Mesenchymal stem cell (in vitro differentiated cells and primary cell): ENCODE measurements around the gene SLC6A5.

Source experiments
- DNase-seq: peaks from one replicate; pipeline ENCODE4 v3.0.0-alpha.2; 2013
- H2AFZ ChIP-seq: one replicate; pipeline ENCODE4 v1.6.1; 2013; ENCODE audit warnings: low read depth, mild to moderate bottlenecking, control low read depth, inconsistent platforms, low read length, moderate library complexity
- H2AK5ac ChIP-seq: 2 replicates; pipeline ENCODE4 v1.6.1; 2013; ENCODE audit warnings: low read length, moderate library complexity, mild to moderate bottlenecking, inconsistent platforms; ENCODE audit not compliant: severe bottlenecking
- H2BK120ac ChIP-seq: one replicate; pipeline ENCODE4 v1.6.1; 2013; ENCODE audit warnings: low read depth, mild to moderate bottlenecking, inconsistent platforms, low read length, moderate library complexity
- H2BK12ac ChIP-seq, 2 experiments: one replicate each; pipeline ENCODE4 v1.6.1; 2013; ENCODE audit warnings: inconsistent platforms in 2 of 2, low read length in 2 of 2, mild to moderate bottlenecking in 2 of 2, moderate library complexity in 2 of 2, control low read depth in 1 of 2
- H2BK15ac ChIP-seq: one replicate; pipeline ENCODE4 v1.6.1; 2013; ENCODE audit warnings: mild to moderate bottlenecking, low read depth, inconsistent platforms; ENCODE audit not compliant: poor library complexity, severe bottlenecking
- H2BK5ac ChIP-seq: 2 replicates; pipeline ENCODE4 v1.6.1; 2013; ENCODE audit warnings: low read depth, mild to moderate bottlenecking, low read length, control low read depth, inconsistent platforms; ENCODE audit not compliant: poor library complexity, severe bottlenecking
- H3K14ac ChIP-seq, 2 experiments: one replicate each; pipeline ENCODE4 v1.6.1; 2013; ENCODE audit warnings: inconsistent platforms in 2 of 2, low read length in 2 of 2, control low read depth in 1 of 2, mild to moderate bottlenecking in 1 of 2, moderate library complexity in 1 of 2
- H3K18ac ChIP-seq, 2 experiments: one replicate each; pipeline ENCODE4 v1.6.1; 2013; ENCODE audit warnings: inconsistent platforms in 2 of 2, low read length in 2 of 2, control low read depth in 1 of 2, low read depth in 1 of 2, mild to moderate bottlenecking in 1 of 2
- H3K23ac ChIP-seq, 2 experiments: one replicate each; pipeline ENCODE4 v1.6.1; 2013; ENCODE audit warnings: inconsistent platforms in 2 of 2, low read length in 2 of 2, mild to moderate bottlenecking in 2 of 2, moderate library complexity in 2 of 2, control low read depth in 1 of 2
- H3K27ac ChIP-seq: 2 replicates; pipeline ENCODE4 v1.5.1; 2013; ENCODE audit warnings: mild to moderate bottlenecking, moderate library complexity, low read length, control low read depth, inconsistent platforms; ENCODE audit not compliant: poor library complexity, severe bottlenecking
- H3K27me3 ChIP-seq, 2 experiments: 2 replicates each; pipeline versions ENCODE4 v1.6.1 to v1.7.0; 2013; ENCODE audit warnings: low read length in 2 of 2, mild to moderate bottlenecking in 2 of 2, moderate library complexity in 2 of 2, control low read depth in 1 of 2, inconsistent platforms in 1 of 2; ENCODE audit not compliant: control insufficient read depth in 1 of 2, insufficient read depth in 1 of 2
- H3K36me3 ChIP-seq, 2 experiments: 2 replicates each; pipeline versions ENCODE4 v1.6.1 to v1.7.0; 2013; ENCODE audit warnings: low read length in 2 of 2, control low read depth in 1 of 2, inconsistent platforms in 1 of 2, low read depth in 1 of 2, mild to moderate bottlenecking in 1 of 2; ENCODE audit not compliant: insufficient read depth in 2 of 2, control insufficient read depth in 1 of 2
- H3K4ac ChIP-seq, 2 experiments: one replicate each; pipeline ENCODE4 v1.6.1; 2013; ENCODE audit warnings: inconsistent platforms in 2 of 2, low read length in 2 of 2, mild to moderate bottlenecking in 2 of 2, moderate library complexity in 2 of 2, control low read depth in 1 of 2, low read depth in 1 of 2
- H3K4me1 ChIP-seq: 2 replicates; pipeline ENCODE4 v1.6.1; 2013; ENCODE audit warnings: low read depth, low read length, control low read depth; ENCODE audit not compliant: control insufficient read depth, insufficient read depth
- H3K4me2 ChIP-seq: 2 replicates; pipeline ENCODE4 v1.6.1; 2013; ENCODE audit warnings: low read length, mild to moderate bottlenecking, inconsistent platforms; ENCODE audit not compliant: poor library complexity, severe bottlenecking
- H3K4me3 ChIP-seq, 2 experiments: 2 replicates each; pipeline versions ENCODE4 v1.5.1 to v1.7.0; 2013; ENCODE audit warnings: low read length in 2 of 2, mild to moderate bottlenecking in 2 of 2, control low read depth in 1 of 2, low read depth in 1 of 2; ENCODE audit not compliant: insufficient read depth in 1 of 2
- H3K79me1 ChIP-seq: replicated peaks from 2 replicates; pipeline ENCODE4 v1.6.1; 2013; ENCODE audit warnings: mild to moderate bottlenecking, control low read depth, low read length, inconsistent platforms; ENCODE audit not compliant: poor library complexity, severe bottlenecking
- H3K9ac ChIP-seq: 2 replicates; pipeline ENCODE4 v1.7.0; 2013; ENCODE audit warnings: mild to moderate bottlenecking, low read length, moderate library complexity
- H3K9me3 ChIP-seq: 2 replicates; pipeline ENCODE4 v1.7.0; 2013; ENCODE audit warnings: mild to moderate bottlenecking, low read length; ENCODE audit not compliant: control insufficient read depth
- H4K8ac ChIP-seq: one replicate; pipeline ENCODE4 v1.6.1; 2013; ENCODE audit warnings: inconsistent platforms, mild to moderate bottlenecking, low read length, moderate library complexity
- H4K91ac ChIP-seq: one replicate; pipeline ENCODE4 v1.6.1; 2013; ENCODE audit warnings: mild to moderate bottlenecking, low read length, inconsistent platforms
- whole genome bisulfite sequencing: methylation state at CpG from one replicate; pipeline ENCODE4 v1.1.7; 2013; ENCODE audit warnings: mixed read lengths; 5-methylcytosine and 5-hydroxymethylcytosine counted together

The SLC6A5 gene

GRCh38 chr11:20592741-20593140, 6.7 kb upstream of the SLC6A5 start:
- Histone ChIP-seq H2BK120ac (no peak overlapping the region), H2BK12ac (no peak overlapping the region), H2BK5ac (no peak overlapping the region), H4K8ac (no peak overlapping the region), H3K27ac (no peak overlapping the region), H3K4me2 (no peak overlapping the region), H3K4me1 (peaks cover 6% of the 10 kb centered on the region), H2AK5ac (no peak overlapping the region), H3K36me3 (no peaks in the 10 kb centered on the region), H3K4me3 (no peak overlapping the region), H3K4ac (no peak overlapping the region), H3K9ac (no peak overlapping the region), H2BK15ac (no peak overlapping the region), H3K23ac (no peak overlapping the region), H3K14ac (no peak overlapping the region), H2AFZ (no peak overlapping the region), H4K91ac (no peak overlapping the region), H3K27me3 (peaks cover 20 to 45% of the 10 kb centered on the region in 2 experiments), H3K18ac (no peak overlapping the region), H3K9me3 (no peaks in the 10 kb centered on the region), H3K79me1 (no peaks in the 10 kb centered on the region)
- DNase-seq, result no peak
- WGBS, result 44% methylated on average over 1 of the region's 2 CpGs

- no peak overlapping the region for H2BK15ac ChIP-seq
- H4K8ac ChIP-seq, result no peak overlapping the region
- no peak overlapping the region for H3K9ac ChIP-seq
- H2AFZ ChIP-seq, result no peak overlapping the region
- peaks cover 35 to 62% of the 10 kb centered on the region in 2 experiments for H3K27me3 ChIP-seq
- no peak overlapping the region for H4K91ac ChIP-seq
- H2BK120ac ChIP-seq, result no peak overlapping the region
- H3K27ac ChIP-seq, result no peak overlapping the region
- no peak overlapping the region for H3K4me2 ChIP-seq
- H3K36me3 ChIP-seq, result no peaks in the 10 kb centered on the region
- H2AK5ac ChIP-seq, result no peak overlapping the region
- H3K4me1 ChIP-seq, result peaks cover 6% of the 10 kb centered on the region
- H3K4ac ChIP-seq, result no peak overlapping the region
- no peak overlapping the region for H3K18ac ChIP-seq
- no peak for DNase-seq
- H3K4me3 ChIP-seq, result no peak overlapping the region
- no peak overlapping the region for H3K14ac ChIP-seq
- H3K79me1 ChIP-seq, result no peaks in the 10 kb centered on the region
- H3K9me3 ChIP-seq, result no peaks in the 10 kb centered on the region
- no peak overlapping the region for H2BK5ac ChIP-seq
- WGBS, result 89% methylated on average over 3 of the region's 8 CpGs
- no peak overlapping the region for H3K23ac ChIP-seq
- no peak overlapping the region for H2BK12ac ChIP-seq
Observed at GRCh38 chr11:20594274-20595061, 4.9 kb upstream of the SLC6A5 start.

GRCh38 chr11:20595101-20595500, 4.3 kb upstream of the SLC6A5 start:
- no peaks in the 10 kb centered on the region for H3K36me3 ChIP-seq
- H3K18ac ChIP-seq, result no peak overlapping the region
- H3K79me1 ChIP-seq, result no peaks in the 10 kb centered on the region
- H4K91ac ChIP-seq, result no peak overlapping the region
- no peak overlapping the region for H2AFZ ChIP-seq
- DNase-seq, result no peak
- no peak overlapping the region for H2BK120ac ChIP-seq
- H3K9ac ChIP-seq, result no peak overlapping the region
- H3K4me1 ChIP-seq, result peaks cover 6% of the 10 kb centered on the region
- no peak overlapping the region for H3K4me2 ChIP-seq
- H3K23ac ChIP-seq, result no peak overlapping the region
- WGBS, result 85% methylated on average over 2 of the region's 5 CpGs
- no peak overlapping the region for H2AK5ac ChIP-seq
- no peak overlapping the region for H3K14ac ChIP-seq
- H3K4ac ChIP-seq, result no peak overlapping the region
- H3K27ac ChIP-seq, result no peak overlapping the region
- H2BK5ac ChIP-seq, result no peak overlapping the region
- H2BK15ac ChIP-seq, result no peak overlapping the region
- no peaks in the 10 kb centered on the region for H3K9me3 ChIP-seq
- H2BK12ac ChIP-seq, result no peak overlapping the region
- H3K27me3 ChIP-seq, result peaks cover 40 to 68% of the 10 kb centered on the region in 2 experiments
- H3K4me3 ChIP-seq, result no peak overlapping the region
- no peak overlapping the region for H4K8ac ChIP-seq

- H2BK12ac ChIP-seq, result no peak overlapping the region
- 64% methylated on average over 55 of the region's 57 CpGs for WGBS
Observed at GRCh38 chr11:20596205-20597153, 2.9 kb upstream of the SLC6A5 start.

More at GRCh38 chr11:20596205-20597153, 2.9 kb upstream of the SLC6A5 start:
- no peak overlapping the region for H2BK15ac ChIP-seq
- H2BK5ac ChIP-seq, result no peak overlapping the region
- H4K91ac ChIP-seq, result no peak overlapping the region
- H3K36me3 ChIP-seq, result no peaks in the 10 kb centered on the region
- no peak overlapping the region for H3K27ac ChIP-seq
- no peak overlapping the region for H3K18ac ChIP-seq
- peaks cover 7% of the 10 kb centered on the region for H3K4me1 ChIP-seq
- H3K27me3 ChIP-seq, result peaks cover 51 to 82% of the 10 kb centered on the region in 2 experiments
- H3K14ac ChIP-seq, result no peak overlapping the region
- no peak overlapping the region for H2AFZ ChIP-seq
- H3K4ac ChIP-seq, result no peak overlapping the region
- no peak overlapping the region for H2AK5ac ChIP-seq
- H3K23ac ChIP-seq, result no peak overlapping the region
- H3K9ac ChIP-seq, result no peak overlapping the region
- H3K4me2 ChIP-seq, result no peak overlapping the region
- no peak overlapping the region for H4K8ac ChIP-seq
- H3K9me3 ChIP-seq, result no peaks in the 10 kb centered on the region
- no peaks in the 10 kb centered on the region for H3K79me1 ChIP-seq
- DNase-seq, result no peak
- H2BK120ac ChIP-seq, result no peak overlapping the region
- no peak overlapping the region for H3K4me3 ChIP-seq
